Measurements from ENCODE around the gene PARD6G.
"Not testable (repeated sequence)": the region's sequence is repeated elsewhere in the genome, so short reads cannot be mapped to it uniquely, and the experiment has no call there.

PARD6G gene

DNA sequence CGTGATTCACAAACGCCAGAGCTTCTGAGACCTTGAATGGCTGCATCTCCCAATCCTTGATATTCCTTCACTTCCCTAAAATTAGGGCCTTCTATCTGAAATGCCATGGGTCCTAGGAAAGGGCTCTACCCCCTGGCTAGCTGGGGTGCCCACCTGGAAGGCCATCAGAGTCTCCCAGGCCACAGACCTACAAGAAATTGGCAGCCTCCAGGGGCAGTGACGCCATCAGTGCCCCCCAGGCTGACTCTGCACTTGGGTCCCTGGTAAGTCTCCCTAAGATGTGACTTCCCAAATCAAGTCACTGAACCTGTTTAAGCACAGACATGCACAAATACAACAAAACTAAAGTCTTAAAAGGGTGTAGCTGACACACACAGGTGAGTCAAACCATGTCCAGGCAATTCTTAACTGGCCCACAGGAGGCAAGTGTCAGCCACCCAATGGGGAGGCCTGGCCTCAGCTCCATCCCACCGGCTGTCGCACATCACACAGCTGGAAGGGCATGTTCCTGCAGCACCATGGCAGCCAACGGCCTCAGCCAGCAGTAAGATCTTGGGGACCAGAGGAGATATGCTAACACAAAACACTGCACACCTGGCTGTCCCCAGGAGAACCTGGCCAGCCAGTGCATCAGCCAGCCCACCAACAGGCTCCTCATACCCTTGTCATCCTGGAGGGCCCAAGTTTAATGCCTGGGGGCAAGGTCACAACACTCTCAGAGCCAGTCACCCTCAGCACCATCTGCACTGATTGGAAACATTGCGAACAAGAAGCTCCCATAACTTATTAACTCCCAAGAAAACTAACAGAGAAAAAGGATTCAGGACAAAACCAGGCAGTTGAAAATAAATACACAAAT is 5.2 kb downstream of the PARD6G start:
- DNase-seq (ENCODE audit: low read depth) = no peak

DNA sequence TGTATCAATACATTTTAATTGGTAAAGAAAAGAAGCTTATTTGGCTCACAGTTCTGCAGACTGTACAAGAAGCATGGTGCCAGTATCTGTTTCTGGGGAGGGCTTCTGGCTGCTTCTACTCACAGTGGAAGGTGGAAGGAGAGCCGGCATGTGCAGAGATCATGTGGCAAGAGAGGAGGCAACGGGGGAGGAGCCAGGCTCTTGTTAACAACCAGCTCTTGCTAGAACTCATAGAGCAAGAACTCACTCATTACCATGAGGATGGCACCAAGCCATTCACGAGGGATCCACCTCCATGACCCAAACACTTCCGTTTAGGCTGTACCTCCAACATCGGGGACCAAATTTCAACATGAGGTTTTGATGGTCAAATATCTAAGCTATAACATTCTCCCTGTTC is 7.5 kb downstream of the PARD6G start:
- DNase-seq (ENCODE audit: low read depth) = no peak

DNA sequence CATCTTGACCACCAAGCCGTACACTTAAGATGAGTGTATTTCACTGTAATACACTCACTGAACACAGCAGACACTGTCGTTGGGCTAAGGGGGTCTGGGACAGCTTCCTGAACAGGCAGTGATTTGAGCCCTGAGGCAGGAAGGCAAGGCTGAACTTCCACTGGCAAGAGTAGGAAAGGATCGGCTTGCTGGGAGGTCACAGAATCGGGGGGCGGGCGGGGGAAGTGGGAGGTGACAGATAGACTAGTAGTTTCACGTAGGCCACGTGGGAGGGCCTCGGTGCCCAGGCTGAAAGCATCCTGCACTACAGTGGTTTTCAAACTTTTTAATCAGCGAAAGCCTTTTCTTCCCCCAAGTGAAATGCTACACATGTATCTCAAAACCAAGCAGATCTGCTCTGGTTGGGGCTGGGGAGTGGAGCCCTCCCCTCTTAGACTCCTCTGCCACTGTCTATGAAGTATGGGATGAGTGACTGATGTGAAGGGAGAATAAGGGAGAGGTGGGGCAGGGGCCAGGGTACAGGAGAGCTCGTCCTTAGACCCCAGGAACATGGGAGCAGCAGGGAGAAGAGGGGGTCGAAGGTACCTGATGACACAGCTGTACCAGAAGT is 8.6 kb downstream of the PARD6G start:
- DNase-seq (ENCODE audit: low read depth) = no peak

DNA sequence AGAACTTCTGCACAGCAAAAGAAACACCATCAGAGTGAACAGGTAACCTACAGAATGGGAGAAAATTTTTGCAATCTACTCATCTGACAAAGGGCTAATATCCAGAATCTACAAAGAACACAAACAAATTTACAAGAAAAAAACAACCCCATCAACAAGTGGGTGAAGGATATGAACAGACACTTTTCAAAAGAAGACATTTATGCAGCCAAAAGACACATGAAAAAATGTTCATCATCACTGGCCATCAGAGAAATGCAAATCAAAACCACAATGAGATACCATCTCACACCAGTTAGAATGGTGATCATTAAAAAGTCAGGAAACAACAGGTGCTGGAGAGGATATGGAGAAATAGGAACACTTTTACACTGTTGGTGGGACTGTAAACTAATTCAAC is 9.8 kb downstream of the PARD6G start:
- not testable (repeated sequence) for DNase-seq (ENCODE audit: low read depth)

DNA sequence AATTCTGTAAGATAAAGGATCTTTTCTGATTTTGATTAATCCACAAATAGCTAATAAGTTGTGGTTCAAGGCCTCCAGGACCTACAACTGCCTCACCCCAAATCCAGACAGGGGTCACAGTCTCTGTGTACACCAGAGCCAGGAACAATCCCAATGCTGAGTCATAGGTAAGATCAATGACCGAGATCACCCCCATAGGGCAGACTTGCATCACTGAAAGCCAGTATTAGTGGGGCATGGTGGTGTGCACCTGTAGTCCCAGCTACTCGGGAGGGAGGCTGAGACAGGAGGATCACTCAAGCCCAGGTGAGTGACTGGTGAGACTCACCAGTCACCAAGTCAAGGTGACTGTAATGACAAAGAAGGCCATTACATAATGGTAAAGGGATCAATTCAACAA is 12.9 kb downstream of the PARD6G start:
- DNase-seq (ENCODE audit: low read depth) = no peak

DNA sequence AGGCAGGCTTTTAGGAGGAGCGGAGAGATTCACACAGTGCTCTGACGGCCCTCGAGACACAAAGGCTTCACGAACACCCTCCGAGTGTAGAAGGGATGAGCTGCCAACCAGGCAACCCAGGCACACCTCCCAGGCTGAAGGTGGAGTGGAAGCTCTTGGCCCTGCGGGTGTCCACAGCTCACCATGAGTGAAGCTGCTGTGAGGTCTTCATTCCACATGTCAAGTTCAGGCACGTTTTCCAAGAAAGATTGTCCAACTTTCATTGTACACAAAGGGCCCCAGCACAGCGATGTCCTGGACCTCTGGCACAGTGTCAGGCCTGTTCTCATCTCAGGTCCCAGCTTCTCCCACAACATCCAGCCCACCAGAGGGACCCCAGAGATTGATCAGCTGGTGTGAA is 13.4 kb downstream of the PARD6G start:
- DNase-seq (ENCODE audit: low read depth) = no peak

- DNase-seq (ENCODE audit: low read depth) = no peak
Measured at GRCh38 chr18:80233201-80233835, 14.0 kb downstream of the PARD6G start.

- DNase-seq (ENCODE audit: low read depth) = no peak
Measured at GRCh38 chr18:80232710-80233109, 14.6 kb downstream of the PARD6G start.

DNA sequence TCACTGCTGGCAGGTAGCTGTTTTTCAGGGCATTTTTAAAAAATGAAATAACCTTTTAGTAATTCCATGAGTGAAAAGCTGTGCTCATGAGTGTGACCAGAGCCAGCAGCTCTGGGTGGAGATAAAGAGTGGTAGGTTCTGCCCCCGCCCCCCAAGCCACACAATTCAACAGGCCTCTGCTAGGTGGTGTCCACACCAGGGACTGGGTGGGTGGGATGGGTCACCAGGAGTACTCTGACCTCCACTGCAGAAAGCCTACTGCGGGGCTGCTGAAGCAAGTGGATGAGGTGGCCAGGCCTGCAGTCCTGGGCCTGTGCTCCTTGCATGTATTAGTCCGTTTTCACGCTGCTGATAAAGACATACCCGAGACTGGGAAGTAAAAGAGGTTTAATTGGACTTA is 15.3 kb downstream of the PARD6G start:
- DNase-seq (ENCODE audit: low read depth) = no peak

- DNase-seq (ENCODE audit: low read depth) = no peak
Measured at GRCh38 chr18:80231616-80232015, 15.7 kb downstream of the PARD6G start.

- no peak for DNase-seq (ENCODE audit: low read depth)
Measured at GRCh38 chr18:80231151-80231550, 16.2 kb downstream of the PARD6G start.

- no peak for DNase-seq (ENCODE audit: low read depth)
Measured at GRCh38 chr18:80229766-80230745, 17.3 kb downstream of the PARD6G start.

- DNase-seq (ENCODE audit: low read depth) = no peak
Measured at GRCh38 chr18:80229363-80229762, 18.0 kb downstream of the PARD6G start.

DNA sequence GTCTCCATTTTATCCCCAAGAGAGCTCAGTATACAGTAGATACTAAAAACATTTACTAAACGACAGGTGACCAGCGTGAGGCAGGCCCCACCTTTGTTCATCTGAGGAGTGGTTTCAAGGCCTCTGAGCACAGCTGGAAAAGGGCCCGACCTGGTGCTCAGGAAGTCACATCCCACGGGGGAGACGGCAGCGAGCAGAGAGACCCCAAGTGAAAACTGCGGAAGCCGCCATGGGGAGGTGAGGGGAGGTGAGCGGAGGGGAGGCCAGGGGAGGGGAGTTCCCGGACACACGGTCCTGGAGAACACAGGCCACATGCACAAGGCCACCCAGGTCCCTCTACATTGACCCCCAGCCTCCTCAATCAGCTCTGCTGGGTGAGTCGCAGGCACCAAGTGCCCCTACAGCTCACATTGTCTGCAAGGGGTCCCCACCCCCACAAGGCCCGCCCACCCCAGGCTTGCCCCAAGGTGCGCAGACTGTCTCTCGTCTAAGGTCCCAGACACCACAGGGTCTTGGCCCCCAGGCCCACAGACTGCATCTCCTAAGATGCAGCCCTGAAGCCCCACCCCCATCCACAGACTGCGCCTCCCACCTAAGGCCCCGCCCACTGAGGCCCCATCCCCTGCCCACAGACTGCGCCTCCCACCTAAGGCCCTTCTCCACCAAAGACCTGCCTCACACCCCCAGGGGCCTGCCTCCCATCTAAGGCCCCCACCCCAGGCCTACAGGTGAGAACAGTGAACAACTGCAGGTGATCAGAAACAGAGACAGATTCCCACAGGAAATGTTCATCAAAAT is 19.1 kb downstream of the PARD6G start:
- no peak for DNase-seq (ENCODE audit: low read depth)

GRCh38 chr18:80227472-80227871 is 19.8 kb downstream of the PARD6G start:
- DNase-seq (ENCODE audit: low read depth) = no peak

- no peak for DNase-seq (ENCODE audit: low read depth)
Measured at GRCh38 chr18:80225685-80226084, 21.6 kb downstream of the PARD6G start.

DNA sequence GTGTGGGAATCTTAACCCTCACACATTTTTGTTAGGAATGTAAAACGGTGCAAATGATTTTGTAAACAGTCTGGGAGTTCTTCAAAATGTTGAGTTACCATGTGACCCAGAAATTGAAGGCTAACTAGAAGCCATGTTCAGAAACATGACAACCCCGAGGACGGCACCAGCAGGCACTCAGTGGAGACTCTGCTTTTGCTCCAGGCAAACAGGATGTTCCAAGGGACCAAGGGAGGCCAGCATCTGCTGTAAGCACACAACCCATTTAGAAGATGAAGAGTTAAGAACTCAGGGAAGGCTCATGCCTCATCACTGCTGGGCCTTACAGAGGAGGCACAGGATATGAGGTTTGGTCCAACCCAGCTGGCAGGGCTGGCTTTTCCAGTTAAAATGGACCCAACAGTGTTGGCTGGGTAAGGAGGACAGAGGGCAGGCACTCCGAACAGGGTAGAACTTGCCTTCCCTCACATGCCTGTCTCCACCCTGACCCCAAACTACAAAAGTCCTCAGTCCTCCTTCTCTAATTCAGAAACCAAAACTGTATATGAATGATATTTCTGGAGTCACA is 23.6 kb downstream of the PARD6G start:
- no peak for DNase-seq (ENCODE audit: low read depth)

DNA sequence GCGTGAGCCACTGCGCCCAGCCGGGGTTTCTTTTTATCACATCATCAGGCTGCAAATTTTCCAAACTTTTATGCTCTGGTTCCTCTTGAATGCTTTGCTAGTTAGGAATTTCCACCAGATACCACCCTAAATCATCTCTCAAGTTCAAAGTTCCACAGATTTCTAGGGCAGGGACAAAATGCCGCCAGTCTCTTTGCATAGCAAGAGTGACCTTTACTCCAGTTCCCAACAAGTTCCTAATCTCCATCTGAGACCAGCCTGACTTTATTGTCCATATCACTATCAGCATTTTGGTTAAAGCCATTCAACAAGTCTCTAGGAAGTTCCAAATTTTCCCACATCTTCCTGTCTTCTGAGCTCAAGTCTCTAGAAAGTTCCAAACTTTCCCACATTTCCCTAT is 27.8 kb downstream of the PARD6G start:
- not testable (repeated sequence) for DNase-seq (ENCODE audit: low read depth)

GRCh38 chr18:80218341-80219227 is 28.7 kb downstream of the PARD6G start:
- DNase-seq (ENCODE audit: low read depth) = no peak

GRCh38 chr18:80213182-80213581 is 34.1 kb downstream of the PARD6G start:
- DNase-seq (ENCODE audit: low read depth) = no peak
